Measurements from ENCODE around the gene PDIA6. TPM values are rescaled to one million over a fixed set of nuclear protein-coding genes. Genes with fewer than 3 reads are reported as not detected.

PDIA6 gene
- total and polyA plus RNA-seq, 9 of the 15 experiments (the other 6 are each of a cell fraction or from before 2014, with no cell fraction given), result 166 to 268 (median 229) TPM

GRCh38 chr2:10793816-10794215 lies 18.8 kb downstream of the PDIA6 start:
- peaks cover 95% of the 10 kb centered on the region for H3K36me3 ChIP-seq (ENCODE audit: control insufficient read depth, insufficient read depth, low read length)
- no peak for FAIRE-seq

More at GRCh38 chr2:10793816-10794215, 18.8 kb downstream of the PDIA6 start:
- peaks cover 0 to 10% of the 10 kb centered on the region in 2 experiments; a peak in 2 of 5 replicates for H3K4me1 ChIP-seq (replicated peaks in 1 of 2; ENCODE audit: control insufficient read depth in 2 of 2, insufficient read depth in 2 of 2, low read length in 2 of 2)
- WGBS (ENCODE audit: insufficient coverage, low coverage, missing lambda C conversion rate), result 100% methylated on average over 1 of the region's 1 CpG
- no TSS peak for BruUV-seq (replicated peaks)
- ChIA-PET CTCF (ENCODE audit: low intra/inter-chr PET ratio) (no interaction called here), POLR2A (no interaction called here)
- in situ Hi-C loops (cut with MboI) (no loop called here), intact Hi-C loops (cut with micrococcal nuclease) (no loop called here)
- H3K4me3 ChIP-seq, result no peak overlapping the region
- peaks cover 36% of the 10 kb centered on the region for H3K79me2 ChIP-seq (ENCODE audit: control insufficient read depth, insufficient read depth, low read length)
- H3K27me3 ChIP-seq (ENCODE audit: control insufficient read depth in 2 of 2, insufficient read depth in 2 of 2, low read length in 2 of 2), result no peaks in the 10 kb centered on the region
- TF ChIP-seq HSF4 (CRISPR knock-in tag; IDR thresholded peaks at IDR 0.05; ENCODE audit: borderline replicate concordance), result no peak
- TF ChIP-seq SREBF1 (IDR thresholded peaks at IDR 0.05; ENCODE audit: borderline replicate concordance, low read depth, low read length), result no peak
- TF ChIP-seq CHD1 (IDR thresholded peaks at IDR 0.05; ENCODE audit: low read length), result no peak
- TF ChIP-seq E2F5 (CRISPR knock-in tag; IDR thresholded peaks at IDR 0.05), result no peak
- TF ChIP-seq NR3C1 (CRISPR knock-in tag; IDR thresholded peaks at IDR 0.05), result no peak
- ATAC-seq (no peak), DNase-seq (ENCODE audit: extremely low read depth in 1 of 4, low spot score in 3 of 4) (no peak)
- H3K9ac ChIP-seq (ENCODE audit: insufficient read depth in 1 of 2, low read depth in 2 of 2, low read length in 2 of 2), result no peak overlapping the region
- peaks cover 16% of the 10 kb centered on the region for H4K20me1 ChIP-seq (replicated peaks; ENCODE audit: control insufficient read depth, insufficient read depth, low read length)
- H3K27ac ChIP-seq (ENCODE audit: extremely low read depth, low read depth, low read length), result no peak overlapping the region
- no peak overlapping the region for H3K4me2 ChIP-seq (ENCODE audit: insufficient read depth, low read length)
- no peak overlapping the region for H2AFZ ChIP-seq (ENCODE audit: low read depth, low read length)
- no peaks in the 10 kb centered on the region for H3K9me3 ChIP-seq (replicated peaks; ENCODE audit: control insufficient read depth, insufficient read depth, low read depth, low read length)
- peaks cover 3% of the 10 kb centered on the region for H3K9me1 ChIP-seq (ENCODE audit: control insufficient read depth, insufficient read depth, low read length)

Data from K562 (cell line).